ENCODE data around the gene IER5. TPM values are rescaled to one million over a fixed set of nuclear protein-coding genes. Genes with fewer than 3 reads are reported as not detected.
A peak's percentile ranks its signal among the peaks of the same experiment; 100 is the strongest.

IER5 gene
- total RNA-seq, 1 experiment from 2014 or later, result 100 TPM

DNA sequence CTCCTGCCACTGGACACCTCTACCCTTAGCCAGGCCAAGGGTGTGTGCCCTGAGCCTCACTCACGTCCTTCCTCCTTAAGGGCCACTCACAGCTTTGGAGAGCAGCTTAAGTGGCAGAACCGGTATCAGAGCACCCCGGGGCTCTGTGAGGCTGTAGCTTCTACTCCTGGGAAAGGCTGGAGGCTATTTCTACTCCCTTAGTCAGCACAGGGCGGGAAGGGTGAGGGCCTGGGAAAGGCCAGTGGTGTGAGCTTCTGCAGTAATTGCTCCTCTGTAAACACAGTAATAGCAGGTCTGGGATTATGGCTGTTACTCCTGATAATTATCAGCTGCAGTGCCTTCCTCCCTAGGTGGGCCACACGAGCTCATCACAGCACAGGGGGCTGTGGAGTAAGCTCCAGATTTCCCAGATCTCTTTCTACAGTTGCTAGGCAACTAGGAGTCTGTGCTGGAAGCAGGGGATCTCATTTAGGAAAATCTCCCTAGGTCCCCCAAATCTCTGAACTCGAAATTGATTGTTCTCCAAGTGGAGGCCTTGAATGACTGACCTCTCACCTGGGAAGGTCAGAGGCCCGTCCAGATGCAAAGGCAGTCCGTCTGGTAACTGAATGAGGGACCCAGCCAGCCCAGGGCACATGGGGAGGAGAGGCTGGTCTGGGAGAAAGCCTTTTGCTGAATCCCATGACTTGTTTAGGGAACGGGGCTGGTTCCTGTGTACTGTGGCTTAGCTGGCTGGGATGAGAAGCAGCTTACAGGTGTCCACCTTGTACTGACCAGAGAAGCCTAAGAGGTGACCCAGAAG lies 29.3 kb downstream of the IER5 start:
- no TSS peak for BruUV-seq (replicated peaks)
- intact Hi-C loops (cut with micrococcal nuclease), result no loop called here

DNA sequence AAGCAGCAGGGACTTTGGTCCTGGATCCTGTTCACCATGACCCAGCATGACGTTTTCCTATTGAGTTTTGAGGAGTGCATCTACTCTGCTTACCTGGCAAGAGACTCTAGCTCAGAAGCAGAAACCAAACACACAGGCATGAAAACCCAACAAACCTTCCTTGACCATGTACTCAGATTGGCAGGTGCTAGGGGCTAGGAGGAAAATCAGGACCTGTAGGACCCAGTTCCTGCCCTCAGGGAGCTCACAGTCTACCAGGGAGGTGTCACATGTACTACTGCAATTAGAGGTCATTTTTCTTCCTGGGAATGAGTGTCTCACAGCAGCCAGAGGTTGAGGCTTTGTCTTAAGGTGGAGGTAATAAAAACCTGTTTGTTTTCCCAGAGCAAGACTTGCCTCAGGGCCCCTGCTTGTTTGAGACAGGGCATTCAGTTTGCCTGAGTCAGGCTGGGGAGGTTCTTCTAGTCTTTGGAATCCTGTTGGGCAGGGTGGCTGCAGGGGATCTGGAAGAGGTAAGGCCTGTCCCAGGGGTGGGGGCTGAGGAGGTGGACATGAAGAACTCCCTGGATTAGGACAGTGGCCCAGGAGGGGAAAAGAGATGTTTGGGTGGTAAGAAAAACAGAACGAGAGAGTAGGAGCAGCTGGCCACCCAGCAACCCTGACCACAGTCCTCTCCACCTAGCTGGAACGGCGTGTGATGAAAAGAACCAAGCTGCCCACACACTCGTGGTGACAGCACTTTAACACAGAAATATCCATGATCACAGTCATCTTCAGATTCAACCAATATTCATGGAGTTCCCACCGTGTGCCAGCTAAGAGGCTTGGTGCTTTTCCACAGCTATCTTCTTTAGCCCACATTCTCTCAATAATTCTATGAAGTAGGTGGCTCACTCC lies 30.8 kb downstream of the IER5 start:
- TF ChIP-seq EZH2 (IDR thresholded peaks at IDR 0.05; ENCODE audit: low read length, unreplicated experiment) (no peak), EZH2phosphoT487 (IDR thresholded peaks at IDR 0.05; ENCODE audit: borderline replicate concordance, low read length) (no peak)
- TF ChIP-seq, protein P1, sequence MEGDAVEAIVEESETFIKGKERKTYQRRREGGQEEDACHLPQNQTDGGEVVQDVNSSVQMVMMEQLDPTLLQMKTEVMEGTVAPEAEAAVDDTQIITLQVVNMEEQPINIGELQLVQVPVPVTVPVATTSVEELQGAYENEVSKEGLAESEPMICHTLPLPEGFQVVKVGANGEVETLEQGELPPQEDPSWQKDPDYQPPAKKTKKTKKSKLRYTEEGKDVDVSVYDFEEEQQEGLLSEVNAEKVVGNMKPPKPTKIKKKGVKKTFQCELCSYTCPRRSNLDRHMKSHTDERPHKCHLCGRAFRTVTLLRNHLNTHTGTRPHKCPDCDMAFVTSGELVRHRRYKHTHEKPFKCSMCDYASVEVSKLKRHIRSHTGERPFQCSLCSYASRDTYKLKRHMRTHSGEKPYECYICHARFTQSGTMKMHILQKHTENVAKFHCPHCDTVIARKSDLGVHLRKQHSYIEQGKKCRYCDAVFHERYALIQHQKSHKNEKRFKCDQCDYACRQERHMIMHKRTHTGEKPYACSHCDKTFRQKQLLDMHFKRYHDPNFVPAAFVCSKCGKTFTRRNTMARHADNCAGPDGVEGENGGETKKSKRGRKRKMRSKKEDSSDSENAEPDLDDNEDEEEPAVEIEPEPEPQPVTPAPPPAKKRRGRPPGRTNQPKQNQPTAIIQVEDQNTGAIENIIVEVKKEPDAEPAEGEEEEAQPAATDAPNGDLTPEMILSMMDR (conservative IDR thresholded peaks at IDR 0.05; ENCODE audit: low read depth, low read length), result no peak
- Histone ChIP-seq H3F3A (ENCODE audit: low read length, unreplicated experiment) (no peaks in the 10 kb centered on the region), H3K27me3 (ENCODE audit: low read length) (no peaks in the 10 kb centered on the region), H4K20me1 (ENCODE audit: low read length) (no peaks in the 10 kb centered on the region), H3K9me3 (ENCODE audit: low read length) (no peaks in the 10 kb centered on the region), H3K4me1 (ENCODE audit: insufficient read depth, low read length) (peaks cover 53% of the 10 kb centered on the region), H2AFZ (ENCODE audit: low read length) (no peak overlapping the region), H3K9ac (ENCODE audit: low read length) (peak overlapping the region; percentile 95), H3K79me2 (ENCODE audit: low read length) (no peaks in the 10 kb centered on the region), H3K36me3 (ENCODE audit: low read depth, low read length) (no peaks in the 10 kb centered on the region), H3K9me2 (replicated peaks; ENCODE audit: low read length) (no peaks in the 10 kb centered on the region), H3K4me3 (ENCODE audit: low read length) (no peak overlapping the region), H3K4me2 (ENCODE audit: low read length) (peak overlapping the region; percentile 42; the same call in 1 of the 2 replicates), H3K27ac (ENCODE audit: low read length) (peak overlapping the region; percentile 100)
- DNase-seq (peak; percentile 95), ATAC-seq (peak; percentile 76)
- POLR2A ChIA-PET (ENCODE audit: unreplicated experiment), result interaction anchor here (0.5 to 1.2 kb wide), 2 partner anchors 14 to 29 kb away, joined by 3 to 4 read pairs; no protein-coding TSS in a partner anchor
- CTCF ChIA-PET, result no interaction called here
- intact Hi-C loops (cut with micrococcal nuclease), result no loop called here
- BruUV-seq (replicated peaks), result TSS peak; percentile 37

More for the DNA sequence above, 29.3 kb downstream of the IER5 start:
- Histone ChIP-seq H3K9me3 (ENCODE audit: low read length) (no peaks in the 10 kb centered on the region), H3K4me3 (ENCODE audit: low read length) (no peak overlapping the region), H3K4me2 (ENCODE audit: low read length) (peak overlapping the region; percentile 64), H4K20me1 (ENCODE audit: low read length) (no peaks in the 10 kb centered on the region), H3K9me2 (replicated peaks; ENCODE audit: low read length) (no peaks in the 10 kb centered on the region), H3K4me1 (ENCODE audit: insufficient read depth, low read length) (peaks cover 68% of the 10 kb centered on the region), H3K36me3 (ENCODE audit: low read depth, low read length) (no peaks in the 10 kb centered on the region), H3K27me3 (ENCODE audit: low read length) (no peaks in the 10 kb centered on the region), H3K79me2 (ENCODE audit: low read length) (no peaks in the 10 kb centered on the region), H2AFZ (ENCODE audit: low read length) (no peak overlapping the region), H3F3A (ENCODE audit: low read length, unreplicated experiment) (no peaks in the 10 kb centered on the region), H3K27ac (ENCODE audit: low read length) (peak overlapping the region; percentile 100), H3K9ac (ENCODE audit: low read length) (peak overlapping the region; percentile 95)
- ATAC-seq (peak; percentile 69), DNase-seq (peak; percentile 95)
- ChIA-PET POLR2A (ENCODE audit: unreplicated experiment) (interaction anchor here (0.7 to 1.1 kb wide), 2 partner anchors 11 to 27 kb away, joined by 3 to 12 read pairs; no protein-coding TSS in a partner anchor), CTCF (interaction anchor here (1.1 kb wide), 1 partner anchor 12 kb away, joined by 3 read pairs; no protein-coding TSS in a partner anchor)
- TF ChIP-seq EZH2phosphoT487 (IDR thresholded peaks at IDR 0.05; ENCODE audit: borderline replicate concordance, low read length), result no peak
- TF ChIP-seq, protein P1 (conservative IDR thresholded peaks at IDR 0.05; ENCODE audit: low read depth, low read length), result no peak
- TF ChIP-seq EZH2 (IDR thresholded peaks at IDR 0.05; ENCODE audit: low read length, unreplicated experiment), result no peak
